ENCODE data around the gene TRAPPC10.

TRAPPC10 gene

DNA sequence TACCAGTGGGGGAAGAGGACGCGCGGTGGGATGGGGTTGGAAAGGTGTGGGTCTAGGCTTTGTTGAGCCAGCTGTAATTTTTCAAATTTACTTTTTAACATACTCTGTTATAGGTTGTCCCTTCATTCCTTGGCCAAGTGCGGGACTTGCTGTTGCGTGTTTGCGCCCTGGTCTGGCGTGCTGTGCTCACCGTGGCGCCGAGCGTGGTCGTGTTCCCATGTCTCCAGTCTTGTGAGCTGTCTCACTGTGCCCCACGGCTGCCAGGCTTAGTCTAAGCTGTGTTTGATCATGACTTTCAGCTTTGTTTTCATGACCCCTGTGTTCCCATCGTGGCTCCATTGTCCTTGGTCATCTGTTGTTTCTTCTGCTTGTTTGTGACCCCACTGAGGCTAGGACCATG lies 26.0 kb downstream of the TRAPPC10 start:
- no peak for DNase-seq

DNA sequence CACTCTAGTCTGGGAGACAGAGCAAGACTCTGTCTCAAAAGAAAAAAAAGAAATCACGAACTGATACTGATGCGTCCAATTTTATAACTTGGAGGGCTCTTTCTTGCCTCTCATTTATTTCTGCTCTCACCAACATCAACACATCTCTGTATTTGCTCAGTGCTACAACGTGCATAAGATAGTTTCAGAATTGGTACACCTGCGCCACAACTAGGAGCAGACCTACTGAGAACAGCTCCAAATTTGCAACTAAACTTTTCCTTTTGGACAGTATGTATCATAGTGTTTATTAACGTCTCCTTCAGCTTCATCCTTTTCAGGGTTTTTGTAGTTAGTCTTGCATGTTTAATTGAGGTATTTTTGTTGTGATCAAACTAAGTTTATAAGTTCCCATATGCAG lies 27.7 kb downstream of the TRAPPC10 start:
- DNase-seq: no peak

GRCh38 chr21:44043613-44044012 lies 31.5 kb downstream of the TRAPPC10 start:
- DNase-seq: no peak

GRCh38 chr21:44046734-44047133 lies 34.6 kb downstream of the TRAPPC10 start:
- DNase-seq: no peak

GRCh38 chr21:44047996-44048560 lies 36.0 kb downstream of the TRAPPC10 start:
- DNase-seq: no peak

DNA sequence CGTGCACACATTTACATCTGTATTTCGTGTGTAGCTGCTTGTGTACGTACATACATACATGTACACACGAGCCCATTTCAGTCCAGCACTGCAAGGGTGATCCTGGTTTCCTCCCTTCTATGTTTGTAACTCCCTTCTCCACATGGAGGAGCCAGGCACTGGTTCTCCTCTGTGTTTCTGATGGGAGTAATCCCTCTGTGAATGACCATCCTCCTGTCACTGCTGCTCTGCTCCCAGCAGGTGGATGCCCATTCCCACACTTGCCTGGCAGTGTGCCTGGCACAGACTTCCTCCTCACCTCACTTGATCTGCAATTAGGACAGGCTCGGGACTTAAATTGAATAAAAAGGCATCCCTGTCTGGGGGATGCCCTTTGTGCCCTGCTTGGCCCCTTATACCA lies 37.1 kb downstream of the TRAPPC10 start:
- DNase-seq: no peak

GRCh38 chr21:44049606-44050005 lies 37.5 kb downstream of the TRAPPC10 start:
- DNase-seq: no peak

DNA sequence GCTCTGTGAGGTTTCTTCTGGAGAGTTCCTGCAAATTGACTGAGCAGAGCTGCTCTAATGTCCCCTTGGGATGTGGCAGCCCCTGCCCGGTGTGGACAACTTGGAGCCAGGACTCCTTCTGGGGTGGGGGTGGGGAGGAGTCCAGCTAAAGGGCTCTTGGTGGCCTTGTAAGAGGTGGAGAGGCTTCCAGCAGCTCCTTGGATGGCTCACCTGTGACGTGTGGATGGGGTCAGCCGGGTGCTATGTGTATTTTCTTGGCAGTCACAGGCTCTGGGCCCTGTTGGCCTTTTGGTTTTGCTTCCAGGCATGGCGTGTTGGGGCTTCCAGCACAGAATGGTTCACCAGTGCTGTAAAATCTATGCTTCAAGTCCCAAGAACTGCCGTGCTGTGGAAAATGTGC lies 38.2 kb downstream of the TRAPPC10 start:
- no peak for DNase-seq

GRCh38 chr21:44051462-44051941 lies 39.4 kb downstream of the TRAPPC10 start:
- no peak for DNase-seq

- DNase-seq: no peak
Measured at GRCh38 chr21:44052071-44052829, 40.1 kb downstream of the TRAPPC10 start.

GRCh38 chr21:44052830-44053226 lies 40.7 kb downstream of the TRAPPC10 start:
- DNase-seq: no peak

GRCh38 chr21:44053567-44053966 lies 41.5 kb downstream of the TRAPPC10 start:
- no peak for DNase-seq

DNA sequence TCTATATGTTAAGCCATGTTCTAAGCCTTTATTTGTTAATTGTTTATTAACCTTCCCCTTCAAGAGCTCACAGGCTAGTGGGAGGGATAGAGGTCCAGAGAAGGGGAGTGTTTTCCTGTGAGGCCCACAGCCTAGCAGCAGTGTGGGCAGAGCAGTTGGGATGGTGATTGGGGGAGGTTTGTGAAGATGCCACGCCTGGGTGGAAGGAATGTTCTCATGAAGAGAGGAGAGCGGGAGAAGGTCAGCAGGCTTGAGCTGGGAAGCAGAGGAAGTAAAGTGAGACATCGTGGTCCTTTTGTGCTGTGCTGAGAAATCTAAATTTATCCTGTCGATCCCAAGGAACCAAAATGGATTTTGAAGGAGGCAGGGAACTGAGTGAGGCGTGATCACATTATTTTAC lies 42.6 kb downstream of the TRAPPC10 start:
- no peak for DNase-seq

DNA sequence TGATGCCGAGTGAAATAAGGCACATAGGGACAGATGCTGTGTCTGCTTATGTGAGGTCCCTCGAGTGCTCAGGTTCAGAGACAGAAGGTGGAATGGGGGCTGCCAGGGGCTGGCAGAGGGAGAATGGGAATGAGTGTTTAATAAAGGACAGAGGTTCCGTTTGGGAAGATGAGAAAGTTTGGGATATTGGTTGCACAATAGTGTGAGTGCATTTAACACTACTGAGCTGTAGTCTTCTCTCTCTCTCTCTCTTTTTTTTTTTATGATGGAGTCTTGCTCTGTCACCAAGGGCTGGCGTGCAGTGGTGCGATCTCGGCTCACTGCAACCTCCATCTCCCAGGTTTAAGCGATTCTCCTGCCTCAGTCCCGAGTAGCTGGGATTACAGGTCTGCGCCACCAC lies 44.9 kb downstream of the TRAPPC10 start:
- DNase-seq: peak; percentile 19

DNA sequence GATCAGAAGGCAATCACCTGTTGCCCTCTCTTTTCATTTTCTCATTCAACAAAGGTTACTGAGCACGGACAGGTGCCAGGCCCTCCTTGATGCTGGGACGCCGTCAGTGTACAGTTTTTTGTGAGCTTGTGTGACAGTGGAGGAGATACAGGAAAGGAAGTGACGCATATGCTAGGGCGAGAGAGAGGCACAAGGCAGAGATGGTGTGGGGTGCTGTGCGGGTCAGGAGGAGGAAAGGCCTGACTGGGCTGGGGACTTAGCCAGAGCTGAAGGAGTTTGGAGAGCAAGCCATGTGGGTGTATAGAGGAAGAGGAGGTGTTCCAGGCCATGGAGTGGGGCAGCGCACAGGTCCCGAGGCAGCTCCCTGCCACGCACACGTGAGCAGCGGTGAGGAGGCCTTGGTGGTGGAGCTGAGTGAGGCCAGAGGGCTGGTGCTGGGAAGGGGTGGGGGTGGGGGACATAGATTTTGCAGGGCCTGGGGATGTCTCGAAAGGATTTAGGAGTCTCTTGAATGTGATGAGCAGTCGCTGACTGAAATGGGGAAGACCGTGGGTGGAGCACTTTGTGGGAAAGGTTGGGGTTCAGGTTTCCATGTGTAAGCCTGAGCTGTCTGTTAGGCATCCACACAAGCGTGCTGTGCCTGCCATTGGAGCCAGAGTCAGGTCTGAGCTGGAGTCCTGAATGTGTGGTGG lies 46.0 kb downstream of the TRAPPC10 start:
- peak; percentile 81 for DNase-seq

GRCh38 chr21:44058652-44058964 lies 46.5 kb downstream of the TRAPPC10 start:
- DNase-seq: no peak

DNA sequence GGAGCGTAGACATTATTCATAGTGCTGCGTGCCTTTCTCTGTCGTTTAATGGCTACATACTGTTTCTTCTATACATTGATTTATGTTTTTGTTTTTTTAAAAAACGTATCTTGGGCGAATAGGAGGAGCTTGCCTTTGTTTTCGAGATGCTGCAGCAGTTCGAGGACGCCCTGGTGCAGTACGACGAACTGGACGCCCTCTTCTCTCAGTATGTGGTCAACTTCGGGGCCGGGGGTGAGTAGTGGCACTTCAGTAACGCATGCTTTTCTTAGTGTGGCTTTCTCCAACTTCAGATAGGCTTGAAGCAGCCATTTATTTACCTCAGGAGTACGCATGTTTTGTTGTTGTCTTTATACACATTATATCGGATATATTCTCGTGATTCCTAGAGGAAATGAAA lies 46.9 kb downstream of the TRAPPC10 start:
- DNase-seq: no peak

GRCh38 chr21:44059710-44060109 lies 47.6 kb downstream of the TRAPPC10 start:
- DNase-seq: no peak

- peak; percentile 17 for DNase-seq
Measured at GRCh38 chr21:44062380-44062779, 50.3 kb downstream of the TRAPPC10 start.

DNA sequence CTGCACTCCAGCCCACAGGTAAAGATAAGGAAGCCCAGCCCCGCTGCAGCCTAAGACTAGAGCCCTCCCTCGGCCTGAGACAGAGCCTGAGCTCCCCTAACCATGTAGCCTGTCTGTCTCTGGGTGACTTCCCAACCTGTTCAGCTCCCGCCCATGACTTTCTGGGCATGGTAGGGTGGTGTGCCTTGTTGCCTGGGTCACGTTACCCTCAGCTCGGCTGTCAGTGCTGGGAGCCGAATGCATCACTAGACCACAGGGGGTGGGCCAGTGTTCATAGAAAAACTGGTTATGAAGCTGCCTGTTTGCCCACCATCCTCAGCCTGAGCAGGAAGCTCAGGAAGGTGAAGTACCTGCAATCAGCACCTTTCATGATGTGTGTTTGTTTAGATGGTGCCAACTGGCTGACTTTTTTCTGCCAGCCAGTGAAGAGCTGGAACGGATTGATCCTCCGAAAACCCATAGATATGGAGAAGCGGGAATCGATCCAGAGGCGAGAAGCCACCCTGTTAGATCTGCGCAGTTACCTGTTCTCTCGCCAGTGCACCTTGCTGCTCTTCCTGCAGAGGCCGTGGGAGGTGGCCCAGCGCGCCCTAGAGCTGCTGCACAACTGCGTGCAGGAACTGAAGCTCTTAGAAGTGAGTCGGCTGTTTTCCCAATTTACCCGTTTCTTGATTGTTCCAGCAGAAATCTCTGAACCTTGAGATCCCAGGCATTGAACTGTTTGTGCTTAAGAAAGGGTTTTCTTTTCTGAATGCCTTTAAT lies 51.2 kb downstream of the TRAPPC10 start:
- peak; percentile 23 for DNase-seq

GRCh38 chr21:44064852-44065403 lies 52.8 kb downstream of the TRAPPC10 start:
- DNase-seq: peak; percentile 42

GRCh38 chr21:44065428-44065827 lies 53.3 kb downstream of the TRAPPC10 start:
- peak; percentile 79 for DNase-seq

DNA sequence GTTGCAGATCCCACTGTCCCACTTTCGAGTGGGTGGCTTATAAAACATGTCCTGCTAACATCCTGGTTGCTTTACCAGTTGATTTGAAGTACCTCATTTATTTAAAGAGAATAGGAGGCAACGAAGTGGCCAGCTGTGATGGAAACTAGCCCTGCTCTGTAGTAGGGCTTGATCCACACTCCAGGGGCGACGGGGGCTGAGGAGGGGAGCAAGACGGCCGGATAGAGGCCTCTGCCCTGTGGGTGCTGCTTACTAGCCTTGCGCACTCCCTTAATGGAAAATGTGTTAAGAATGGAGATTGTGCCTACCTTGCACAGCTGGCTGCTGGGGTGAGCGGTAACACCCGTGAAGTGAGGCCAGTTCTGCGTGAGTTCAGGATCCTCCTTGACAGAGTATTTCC lies 54.0 kb downstream of the TRAPPC10 start:
- DNase-seq: peak; percentile 24

All from stimulated activated CD8-positive, alpha-beta memory T cell treated with anti-CD3 and anti-CD28 coated beads, Interleukin-4, amount 100 ng/mL, for 48 hours (primary cell).